Central memory CD8-positive, alpha-beta T cell (primary cell): ENCODE results near the gene ELP1.

ENCODE experiments used
- ATAC-seq: fragments of 150-1000 bp; cut with Tn5 transposase; replicated peaks from 2 replicates; pipeline ENCODE4 v1.10.0; 2022; ENCODE audit warnings: mild to moderate bottlenecking, moderate FRiP score, moderate number of reproducible peaks; ENCODE audit not compliant: poor library complexity, severe bottlenecking; ENCODE audit errors: extremely low read depth
- DNase-seq, 2 donors: peaks; one replicate each; pipeline ENCODE4 v3.0.0; 2021; ENCODE audit warnings: low spot score in 2 of 2
- H3K27ac Mint-ChIP-seq: one replicate; pipeline ENCODE4 v1.8.0; 2022; ENCODE audit warnings: low read depth, mild to moderate bottlenecking, moderate library complexity, mixed read lengths
- H3K27me3 Mint-ChIP-seq: one replicate; pipeline ENCODE4 v1.8.0; 2022; ENCODE audit warnings: mixed read lengths
- H3K36me3 Mint-ChIP-seq: one replicate; pipeline ENCODE4 v1.8.0; 2022; ENCODE audit warnings: mild to moderate bottlenecking, moderate library complexity, mixed read lengths; ENCODE audit not compliant: insufficient read depth
- H3K4me1 Mint-ChIP-seq: one replicate; pipeline ENCODE4 v1.8.0; 2022; ENCODE audit warnings: mixed read lengths
- H3K4me3 Mint-ChIP-seq: one replicate; pipeline ENCODE4 v1.8.0; 2022; ENCODE audit warnings: mild to moderate bottlenecking, moderate library complexity, mixed read lengths
- H3K9me3 Mint-ChIP-seq: one replicate; pipeline ENCODE4 v1.8.0; 2022; ENCODE audit warnings: mixed read lengths

The ELP1 gene

GRCh38 chr9:108869092-108869725 lies 64.7 kb downstream of the ELP1 start:
- no peaks in the 10 kb centered on the region for H3K9me3 Mint-ChIP-seq
- H3K27ac Mint-ChIP-seq: no peak overlapping the region
- no peaks in the 10 kb centered on the region for H3K4me1 Mint-ChIP-seq
- no peaks in the 10 kb centered on the region for H3K27me3 Mint-ChIP-seq
- no peak for ATAC-seq
- no peak overlapping the region for H3K4me3 Mint-ChIP-seq
- H3K36me3 Mint-ChIP-seq: peaks cover 37% of the 10 kb centered on the region
- no peak for DNase-seq

- DNase-seq: no peak
- H3K27ac Mint-ChIP-seq: no peak overlapping the region
- no peaks in the 10 kb centered on the region for H3K9me3 Mint-ChIP-seq
- H3K4me1 Mint-ChIP-seq: no peaks in the 10 kb centered on the region
- H3K36me3 Mint-ChIP-seq: peaks cover 32% of the 10 kb centered on the region
- ATAC-seq: no peak
- H3K4me3 Mint-ChIP-seq: no peak overlapping the region
- H3K27me3 Mint-ChIP-seq: no peaks in the 10 kb centered on the region
These were observed 66.1 kb downstream of the ELP1 start for GRCh38 chr9:108867829-108868228.

DNA sequence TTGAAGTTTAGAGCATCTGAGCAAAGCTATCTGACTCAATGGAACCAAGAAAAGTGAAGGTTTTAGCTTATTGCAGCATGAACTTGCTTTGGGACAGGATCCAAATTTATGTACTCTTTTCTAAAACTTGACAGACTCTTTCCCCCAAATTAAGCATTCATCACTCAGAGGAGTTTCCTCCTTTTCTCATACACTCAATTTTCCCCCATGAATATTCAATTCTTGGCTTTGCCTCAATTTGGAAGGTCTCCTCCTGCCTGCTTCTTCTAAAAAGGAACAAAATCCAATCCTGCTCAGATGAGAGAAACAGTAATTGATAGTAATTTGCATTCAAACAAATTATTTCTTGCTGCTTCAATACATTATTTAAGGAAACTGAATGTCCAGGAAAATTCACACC lies 66.8 kb downstream of the ELP1 start:
- ATAC-seq: no peak
- Mint-ChIP-seq H3K27ac (no peak overlapping the region), H3K27me3 (no peaks in the 10 kb centered on the region), H3K4me3 (no peak overlapping the region), H3K9me3 (no peaks in the 10 kb centered on the region), H3K4me1 (no peaks in the 10 kb centered on the region), H3K36me3 (peaks cover 29% of the 10 kb centered on the region)
- no peak for DNase-seq

GRCh38 chr9:108866001-108866420 lies 67.9 kb downstream of the ELP1 start:
- Mint-ChIP-seq H3K4me3 (no peak overlapping the region), H3K36me3 (peaks cover 22% of the 10 kb centered on the region), H3K9me3 (no peaks in the 10 kb centered on the region), H3K4me1 (no peaks in the 10 kb centered on the region), H3K27me3 (no peaks in the 10 kb centered on the region), H3K27ac (no peak overlapping the region)
- ATAC-seq (no peak), DNase-seq (no peak)

DNA sequence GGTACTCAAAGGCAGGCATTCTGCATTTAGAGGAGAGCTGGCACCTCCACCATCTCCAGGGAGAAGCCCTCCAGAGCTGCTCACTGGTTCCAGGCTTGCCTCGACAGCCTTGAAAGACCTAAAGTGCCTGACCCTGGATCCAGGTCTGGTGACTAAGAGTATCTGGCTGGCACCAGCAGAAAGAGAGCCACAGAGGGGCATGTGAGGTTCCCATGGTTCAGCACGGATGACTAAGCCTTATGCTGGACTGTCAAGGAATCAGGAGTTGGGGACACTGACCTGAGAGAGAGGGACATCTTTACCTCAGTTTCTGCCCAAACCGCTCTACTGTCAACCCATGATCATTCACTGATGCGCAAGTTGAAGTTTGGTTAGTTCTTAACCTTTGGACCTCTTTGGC lies 68.9 kb downstream of the ELP1 start:
- H3K4me3 Mint-ChIP-seq: no peak overlapping the region
- no peak overlapping the region for H3K27ac Mint-ChIP-seq
- H3K9me3 Mint-ChIP-seq: no peaks in the 10 kb centered on the region
- no peak for ATAC-seq
- peaks cover 16% of the 10 kb centered on the region for H3K36me3 Mint-ChIP-seq
- no peaks in the 10 kb centered on the region for H3K4me1 Mint-ChIP-seq
- no peaks in the 10 kb centered on the region for H3K27me3 Mint-ChIP-seq
- no peak for DNase-seq

- Mint-ChIP-seq H3K4me3 (no peak overlapping the region), H3K9me3 (no peaks in the 10 kb centered on the region), H3K4me1 (no peaks in the 10 kb centered on the region), H3K27me3 (no peaks in the 10 kb centered on the region), H3K27ac (no peak overlapping the region), H3K36me3 (peaks cover 14% of the 10 kb centered on the region)
- DNase-seq (no peak), ATAC-seq (no peak)
These were observed 69.5 kb downstream of the ELP1 start for GRCh38 chr9:108864446-108864845.

- no peaks in the 10 kb centered on the region for H3K4me1 Mint-ChIP-seq
- no peak overlapping the region for H3K4me3 Mint-ChIP-seq
- peaks cover 11% of the 10 kb centered on the region for H3K36me3 Mint-ChIP-seq
- H3K9me3 Mint-ChIP-seq: no peaks in the 10 kb centered on the region
- H3K27me3 Mint-ChIP-seq: no peaks in the 10 kb centered on the region
- ATAC-seq (no peak), DNase-seq (no peak)
- H3K27ac Mint-ChIP-seq: no peak overlapping the region
These were observed 70.0 kb downstream of the ELP1 start for GRCh38 chr9:108863891-108864290.

DNA sequence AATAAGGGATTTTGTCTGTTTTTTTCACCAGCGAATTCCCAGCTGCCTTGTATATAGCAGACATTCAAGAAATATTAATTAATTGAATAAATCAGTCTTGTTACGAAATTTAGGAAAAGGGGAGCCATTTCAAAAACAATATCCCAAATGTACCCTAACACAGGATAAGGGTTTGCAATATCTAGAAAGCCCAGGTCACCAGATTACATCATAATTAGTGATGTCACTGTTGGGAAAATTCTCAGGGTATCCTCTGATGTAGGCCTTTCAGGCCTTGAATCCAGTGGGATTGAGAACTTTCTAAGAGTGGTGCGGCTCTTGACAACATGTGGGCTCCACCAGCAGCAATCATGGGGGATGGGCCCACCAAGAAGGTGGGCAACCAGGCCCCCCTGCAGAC lies 71.9 kb downstream of the ELP1 start, which contains the start of gene ACTL7A:
TSS of gene ACTL7A (plus strand) at position 270 of the 400 bp plus-strand sequence. CDS start at position 327, 57 bp downstream.
- Mint-ChIP-seq H3K27me3 (no peaks in the 10 kb centered on the region), H3K9me3 (no peaks in the 10 kb centered on the region), H3K27ac (no peak within 1 kb of the TSS), H3K36me3 (no peaks in the 10 kb centered on the region), H3K4me3 (no peak within 1 kb of the TSS), H3K4me1 (no peaks in the 10 kb centered on the region)
- ATAC-seq (no peak), DNase-seq (no peak)

- Mint-ChIP-seq H3K4me3 (no peak overlapping the region), H3K4me1 (no peaks in the 10 kb centered on the region), H3K36me3 (no peaks in the 10 kb centered on the region), H3K27ac (no peak overlapping the region), H3K9me3 (no peaks in the 10 kb centered on the region), H3K27me3 (no peaks in the 10 kb centered on the region)
- DNase-seq (no peak), ATAC-seq (no peak)
These were observed 72.5 kb downstream of the ELP1 start for GRCh38 chr9:108861464-108861863.

GRCh38 chr9:108860764-108861163 lies 73.2 kb downstream of the ELP1 start:
- no peaks in the 10 kb centered on the region for H3K9me3 Mint-ChIP-seq
- no peaks in the 10 kb centered on the region for H3K27me3 Mint-ChIP-seq
- no peak for DNase-seq
- no peaks in the 10 kb centered on the region for H3K36me3 Mint-ChIP-seq
- H3K27ac Mint-ChIP-seq: no peak overlapping the region
- H3K4me1 Mint-ChIP-seq: no peaks in the 10 kb centered on the region
- no peak overlapping the region for H3K4me3 Mint-ChIP-seq
- ATAC-seq: no peak

DNA sequence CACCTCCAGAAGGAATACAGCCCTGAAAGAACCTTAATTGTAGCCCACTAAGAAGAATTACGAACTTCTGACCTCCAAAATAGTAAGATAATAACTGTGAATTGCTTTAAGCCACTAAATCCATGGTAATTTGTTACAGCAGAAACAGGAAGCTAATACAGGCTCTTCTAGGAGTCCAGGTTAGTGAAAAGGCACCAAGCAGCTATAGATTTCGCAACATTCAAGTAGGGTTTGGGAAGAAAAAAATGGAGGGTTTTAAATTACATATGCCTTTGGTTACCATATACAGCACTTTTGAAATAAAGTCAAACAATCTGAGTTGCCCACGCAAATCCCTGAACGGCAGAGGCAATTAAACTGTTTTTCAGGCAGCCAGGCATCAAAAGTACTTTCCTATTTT lies 73.6 kb downstream of the ELP1 start:
- no peaks in the 10 kb centered on the region for H3K36me3 Mint-ChIP-seq
- no peaks in the 10 kb centered on the region for H3K27me3 Mint-ChIP-seq
- no peak overlapping the region for H3K27ac Mint-ChIP-seq
- H3K9me3 Mint-ChIP-seq: no peaks in the 10 kb centered on the region
- no peak overlapping the region for H3K4me3 Mint-ChIP-seq
- no peak for ATAC-seq
- no peak for DNase-seq
- H3K4me1 Mint-ChIP-seq: no peaks in the 10 kb centered on the region

DNA sequence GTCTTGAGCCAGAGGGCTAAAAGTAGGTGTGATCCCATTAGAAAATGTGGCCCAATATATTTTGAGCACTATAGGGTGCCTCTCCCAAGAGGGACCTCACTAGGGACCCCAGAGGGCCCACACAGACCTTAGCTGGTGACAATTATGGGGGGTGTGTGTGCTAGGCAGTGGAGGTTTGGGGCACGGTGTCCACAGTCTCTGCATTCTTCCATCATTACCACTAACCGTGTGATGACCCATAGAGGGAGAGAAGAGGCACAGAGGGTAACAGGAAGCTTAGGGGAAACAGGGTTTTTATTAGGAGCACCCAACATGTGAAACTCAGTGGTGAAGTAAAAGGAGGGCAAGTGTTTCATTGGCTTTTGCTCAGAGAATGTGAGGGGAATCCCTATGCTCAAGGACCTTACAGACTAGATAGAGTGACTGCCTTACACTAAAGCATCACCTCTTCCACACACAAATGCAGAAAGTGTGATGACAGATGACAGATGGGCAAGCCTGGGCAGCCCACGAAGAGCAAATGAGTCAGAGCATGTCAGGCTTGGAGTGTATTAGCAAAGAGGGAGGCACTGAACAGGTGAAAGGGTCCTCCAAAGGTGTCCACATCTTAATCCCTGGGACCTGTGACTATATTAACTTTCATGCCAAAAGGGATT lies 74.3 kb downstream of the ELP1 start:
- ATAC-seq (no peak), DNase-seq (no peak)
- H3K4me3 Mint-ChIP-seq: no peak overlapping the region
- no peaks in the 10 kb centered on the region for H3K9me3 Mint-ChIP-seq
- no peaks in the 10 kb centered on the region for H3K27me3 Mint-ChIP-seq
- H3K4me1 Mint-ChIP-seq: no peaks in the 10 kb centered on the region
- H3K27ac Mint-ChIP-seq: no peak overlapping the region
- no peaks in the 10 kb centered on the region for H3K36me3 Mint-ChIP-seq

- no peak overlapping the region for H3K27ac Mint-ChIP-seq
- no peaks in the 10 kb centered on the region for H3K36me3 Mint-ChIP-seq
- no peak for ATAC-seq
- no peaks in the 10 kb centered on the region for H3K4me1 Mint-ChIP-seq
- DNase-seq: no peak
- H3K4me3 Mint-ChIP-seq: no peak overlapping the region
- peaks cover 10% of the 10 kb centered on the region for H3K27me3 Mint-ChIP-seq
- H3K9me3 Mint-ChIP-seq: no peaks in the 10 kb centered on the region
These were observed 76.4 kb downstream of the ELP1 start for GRCh38 chr9:108857572-108857971.
